Activated T-helper 9 cell treated with anti-CD3 and anti-CD28 coated beads, Interleukin-2, amount 50 U/mL, for 16 hours (primary cell): ENCODE data around the gene RNF217.
"Not testable (repeated sequence)": the region's sequence is repeated elsewhere in the genome, so short reads cannot be mapped to it uniquely, and the experiment has no call there.

Experiments used
- DNase-seq: peaks from one replicate; pipeline ENCODE4 v3.0.0-alpha.2; 2020; ENCODE audit warnings: low read depth

The RNF217 gene

DNA sequence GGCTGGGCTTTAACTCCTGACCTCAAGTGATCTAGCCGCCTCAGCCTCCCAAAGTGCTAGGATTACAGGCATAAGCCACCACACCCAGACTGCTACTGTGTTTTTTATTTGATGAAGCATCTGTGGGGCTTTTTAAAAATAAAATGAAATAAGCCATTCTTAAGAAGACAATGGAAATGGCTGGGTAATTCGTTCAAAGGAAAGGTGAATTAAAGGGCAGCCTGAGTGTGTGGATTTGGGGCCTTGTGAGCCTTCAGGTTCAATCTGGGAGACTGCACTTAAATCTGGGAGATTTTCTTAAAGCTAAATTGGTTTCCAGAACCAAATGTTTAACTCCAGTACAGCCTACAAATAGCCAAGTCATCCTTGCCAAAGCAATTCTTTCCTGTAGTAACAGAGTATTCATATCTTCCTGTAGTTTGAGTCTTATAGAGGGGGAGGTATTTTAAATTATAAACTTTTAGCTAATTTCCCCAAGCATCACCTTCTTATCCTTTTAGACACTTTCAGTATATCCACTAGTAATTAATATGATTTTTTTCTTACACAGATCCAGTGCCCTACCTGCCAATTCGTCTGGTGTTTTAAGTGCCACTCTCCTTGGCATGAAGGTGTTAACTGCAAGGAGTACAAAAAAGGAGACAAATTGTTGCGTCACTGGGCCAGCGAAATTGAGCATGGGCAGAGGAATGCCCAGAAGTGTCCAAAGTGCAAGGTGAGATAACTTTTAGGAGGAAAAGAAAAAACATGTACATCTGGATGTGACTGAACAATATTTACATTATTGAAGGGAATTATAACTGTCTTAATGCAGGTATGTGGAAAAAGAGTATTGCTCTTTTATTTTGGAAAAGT, 95.4 kb downstream of the RNF217 start:
- no peak for DNase-seq

DNA sequence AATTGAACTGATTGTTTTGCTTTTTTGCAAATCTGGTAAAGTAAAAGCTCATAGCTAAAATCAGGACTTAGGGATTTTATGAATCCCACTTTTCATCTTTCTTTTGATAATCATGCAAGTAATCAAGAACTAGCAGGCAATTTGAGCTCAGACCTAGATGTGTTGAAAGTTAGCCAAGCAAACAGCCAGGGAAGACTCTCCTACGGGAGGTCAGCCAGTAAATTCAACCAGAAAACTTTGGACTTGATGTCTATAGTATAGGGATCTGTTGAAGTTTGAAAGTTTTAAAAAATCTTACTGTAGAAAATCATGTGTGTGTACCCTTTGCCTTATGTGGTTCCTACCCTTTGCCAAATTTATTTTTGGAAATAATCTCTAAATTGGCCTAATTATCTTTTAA, 96.3 kb downstream of the RNF217 start:
- DNase-seq, result no peak

DNA sequence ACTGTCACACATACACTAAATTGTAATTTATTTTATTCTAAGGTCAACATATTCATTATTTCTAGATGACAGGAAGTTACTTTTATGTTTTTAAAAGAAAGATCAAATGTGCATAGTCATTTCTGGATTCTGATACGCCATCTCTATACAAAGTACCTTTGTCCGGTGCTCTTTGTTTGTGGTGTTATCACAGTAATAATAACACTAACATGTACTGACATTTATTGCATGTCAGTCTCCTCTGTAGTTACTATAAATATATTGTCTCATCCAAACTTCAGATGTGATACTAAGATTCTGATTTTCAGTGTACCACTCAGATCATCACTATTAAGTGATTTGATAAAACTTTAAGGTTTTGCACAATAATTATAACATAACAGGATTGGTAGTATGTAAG, 101.1 kb downstream of the RNF217 start:
- no peak for DNase-seq

DNA sequence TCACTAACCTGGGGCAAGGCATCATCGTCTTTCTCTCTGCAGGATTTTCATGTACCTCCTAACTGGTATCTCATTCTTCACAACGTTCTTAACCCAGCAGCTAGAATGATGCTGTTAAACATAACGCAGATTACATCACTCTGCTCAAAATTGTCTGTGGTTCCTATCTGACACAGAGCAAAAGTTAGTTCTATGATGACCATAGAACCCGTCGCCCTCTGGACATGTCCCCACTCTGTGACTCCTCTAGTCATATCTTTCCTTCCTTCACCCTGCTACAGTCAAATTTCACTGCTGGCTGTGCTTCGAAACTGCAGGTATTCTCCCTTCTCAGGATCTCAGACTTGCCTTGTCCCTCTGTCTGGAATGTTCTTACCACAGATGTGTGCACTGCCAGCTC, 103.9 kb downstream of the RNF217 start:
- DNase-seq, result no peak

DNA sequence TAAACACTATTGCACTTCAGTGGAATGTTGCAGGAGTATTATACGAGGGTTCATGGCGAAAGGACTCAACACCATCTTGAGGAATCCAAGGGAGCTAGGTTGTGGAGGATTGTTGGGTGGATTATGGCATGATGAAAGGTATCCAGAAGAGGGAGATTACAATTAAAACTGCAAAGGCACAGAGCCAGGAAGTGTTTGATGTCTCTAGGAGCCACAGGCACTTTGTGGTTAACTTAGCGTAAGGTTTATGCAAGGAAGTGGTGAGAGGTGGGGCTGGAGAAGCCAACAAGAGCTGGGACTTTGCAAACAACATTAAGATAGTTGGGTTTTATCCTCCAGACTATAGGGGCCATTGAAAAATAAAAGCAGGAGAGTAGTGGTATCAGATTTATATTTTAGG, 104.7 kb downstream of the RNF217 start:
- DNase-seq, result no peak

DNA sequence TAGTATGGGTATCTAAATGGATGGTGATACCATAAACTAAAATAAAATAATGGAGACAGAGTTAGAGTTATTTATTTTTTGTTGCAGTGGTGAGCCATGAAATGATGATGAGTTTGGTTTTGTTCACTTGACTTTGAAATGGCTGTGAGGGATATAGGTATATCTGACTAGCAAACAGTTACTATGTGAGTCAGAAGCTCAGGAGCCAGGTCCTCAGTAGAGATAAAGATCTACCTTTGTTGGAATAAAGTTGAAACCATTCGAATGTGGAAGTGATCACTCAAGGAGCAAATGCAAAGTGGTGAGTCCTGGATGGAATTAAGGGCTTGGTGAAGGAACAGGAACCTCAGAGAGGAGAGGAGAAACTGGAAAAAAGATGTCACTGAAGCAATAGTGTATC, 105.3 kb downstream of the RNF217 start:
- DNase-seq, result no peak

DNA sequence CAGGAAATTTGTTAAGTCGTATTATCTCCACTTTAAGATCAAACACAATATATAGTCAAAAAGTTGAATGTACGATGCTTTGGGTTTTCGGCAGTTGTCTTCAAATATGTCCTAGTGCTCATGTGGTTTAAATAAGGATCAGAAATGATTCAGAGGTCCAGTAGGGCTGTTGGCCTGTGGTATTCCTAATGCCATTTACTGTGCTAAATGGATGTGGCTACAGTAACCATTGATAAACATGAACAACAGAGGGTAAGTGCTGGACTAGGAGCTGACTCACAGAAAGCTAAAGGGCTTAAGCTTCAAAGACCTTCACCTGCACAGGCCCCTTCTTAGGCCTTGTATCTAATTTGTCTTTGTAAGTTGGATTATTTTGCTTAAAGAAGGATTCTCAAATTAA, 110.8 kb downstream of the RNF217 start:
- no peak for DNase-seq

DNA sequence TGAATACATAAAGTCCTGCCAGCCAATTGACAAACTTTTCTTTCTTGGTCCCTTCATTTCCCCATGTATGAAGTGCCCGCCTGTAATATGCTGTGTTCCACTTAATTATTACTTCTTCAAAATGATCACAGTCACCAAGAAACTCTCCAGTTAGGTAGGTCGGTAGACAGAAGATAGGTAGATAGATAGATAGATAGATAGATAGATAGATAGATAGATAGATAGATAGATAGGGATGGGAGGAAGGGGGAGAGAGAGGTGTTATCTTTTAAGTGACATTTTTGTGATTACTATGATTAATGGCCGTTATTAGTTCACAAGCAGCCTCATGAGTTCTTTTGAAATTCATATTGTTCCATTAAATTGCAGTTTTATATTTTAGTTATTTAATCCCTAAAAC, 111.9 kb downstream of the RNF217 start:
- no peak for DNase-seq

DNA sequence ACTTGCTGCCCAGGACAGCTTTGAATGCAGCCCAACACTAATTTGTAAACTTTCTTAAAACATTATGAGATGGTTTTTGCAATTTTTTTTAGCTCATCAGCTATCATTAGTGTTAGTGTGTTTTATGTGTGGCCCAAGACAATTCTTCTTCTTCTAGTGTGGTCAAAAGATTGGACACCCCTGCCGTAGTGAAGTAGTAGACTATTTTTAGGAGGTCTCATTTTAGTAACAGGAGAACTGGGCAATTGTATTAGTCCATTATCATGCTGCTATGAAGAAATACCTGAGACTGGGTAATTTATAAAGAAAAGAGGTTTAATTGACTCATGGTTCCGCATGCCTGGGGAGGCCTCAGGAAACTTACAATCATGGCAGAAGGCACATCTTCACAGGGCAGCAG, 112.8 kb downstream of the RNF217 start:
- not testable (repeated sequence) for DNase-seq

DNA sequence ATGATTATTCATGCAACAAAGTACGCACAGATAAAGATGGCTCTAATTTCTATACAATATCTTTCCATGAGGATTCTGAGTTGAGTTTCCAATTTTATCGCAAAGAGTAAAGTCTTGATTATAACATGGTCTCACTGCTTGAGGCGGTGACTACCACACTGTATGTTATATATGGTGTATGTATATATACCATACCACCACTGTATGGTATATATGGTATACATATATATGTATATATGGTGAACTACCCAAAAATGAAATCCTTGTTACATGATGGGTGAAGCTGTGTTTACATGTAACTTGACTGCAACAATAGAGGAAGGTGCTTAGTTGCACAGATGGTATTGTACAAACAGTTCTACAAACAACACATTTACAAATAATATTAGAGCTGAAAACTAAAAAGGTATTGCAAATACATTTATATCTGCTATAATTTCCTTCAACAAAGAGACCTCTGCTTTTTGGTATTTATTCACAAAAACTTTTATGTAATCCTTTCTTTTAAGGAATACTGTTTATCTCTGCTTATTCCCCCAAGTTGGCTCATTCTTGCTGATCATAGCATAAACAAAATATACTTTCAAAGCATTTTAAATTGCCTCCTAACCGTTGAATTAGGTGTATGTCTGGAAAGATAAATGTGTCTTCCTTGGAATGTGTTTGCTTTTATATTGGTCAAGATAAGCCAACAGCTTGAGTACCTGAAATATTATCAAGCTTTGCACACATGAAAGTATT, 113.7 kb downstream of the RNF217 start:
- DNase-seq, result no peak

DNA sequence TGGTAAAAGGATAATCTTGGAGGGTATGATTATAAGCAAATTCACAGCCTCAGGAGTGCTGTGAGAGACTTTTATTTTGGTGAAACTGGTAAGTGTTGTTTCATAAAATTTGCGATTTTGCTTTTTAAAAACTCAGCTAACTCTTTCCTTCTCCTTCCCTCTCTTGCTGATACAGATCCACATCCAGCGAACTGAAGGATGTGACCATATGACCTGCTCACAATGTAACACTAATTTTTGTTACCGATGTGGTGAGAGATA, 114.2 kb downstream of the RNF217 start:
- DNase-seq, result no peak

DNA sequence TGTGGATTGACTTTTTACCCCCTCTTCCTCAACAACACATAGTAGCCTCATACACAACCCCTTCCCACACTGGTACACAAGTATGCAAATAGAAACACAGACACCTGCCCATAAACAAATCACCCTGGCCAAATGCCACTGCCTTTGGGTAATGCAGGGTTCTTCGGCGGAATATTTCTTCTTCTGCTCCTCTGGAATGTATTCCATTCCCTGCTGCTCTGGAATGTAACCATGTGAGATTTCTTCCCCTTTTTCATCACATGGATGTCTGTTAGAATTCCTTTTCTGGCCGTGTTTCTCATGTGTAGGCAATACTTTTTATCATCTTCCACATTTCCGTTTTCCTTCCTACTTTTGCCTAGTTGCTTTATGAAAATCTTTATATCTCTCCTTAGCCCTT, 115.2 kb downstream of the RNF217 start:
- DNase-seq, result no peak

DNA sequence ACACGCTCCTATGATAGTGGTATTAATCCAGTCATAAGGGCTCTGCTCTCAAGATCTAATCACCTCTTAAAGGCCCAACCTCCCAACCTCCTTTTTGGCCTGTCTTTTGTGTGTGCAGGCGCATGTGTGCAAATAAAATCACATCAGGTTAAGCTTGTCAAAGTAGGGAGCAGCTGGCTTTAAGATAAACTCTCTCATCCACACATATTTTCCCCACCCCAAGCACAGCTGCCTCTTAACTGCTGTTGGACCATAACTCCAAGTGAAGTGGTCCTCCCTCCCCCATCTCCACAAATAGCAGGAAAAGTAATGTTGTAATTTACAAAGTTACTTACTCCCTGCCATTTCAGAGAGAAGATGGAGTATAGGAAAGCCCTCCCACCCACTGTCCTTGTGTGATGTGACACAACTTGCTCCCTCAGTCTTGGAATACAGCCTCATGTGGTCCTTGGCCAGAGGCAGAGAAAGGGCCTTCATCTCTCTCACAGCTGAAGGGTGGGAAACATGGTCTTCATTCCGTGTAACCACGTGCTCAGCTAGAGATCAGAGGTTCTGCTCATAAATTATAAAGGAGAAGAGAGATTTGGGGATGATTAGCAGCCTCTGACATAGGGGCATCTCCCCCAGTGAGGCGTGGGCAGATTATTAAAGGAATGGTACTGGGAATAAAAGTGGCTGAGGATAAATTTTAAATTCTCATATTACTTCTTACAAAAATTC, 116.5 kb downstream of the RNF217 start:
- no peak for DNase-seq

DNA sequence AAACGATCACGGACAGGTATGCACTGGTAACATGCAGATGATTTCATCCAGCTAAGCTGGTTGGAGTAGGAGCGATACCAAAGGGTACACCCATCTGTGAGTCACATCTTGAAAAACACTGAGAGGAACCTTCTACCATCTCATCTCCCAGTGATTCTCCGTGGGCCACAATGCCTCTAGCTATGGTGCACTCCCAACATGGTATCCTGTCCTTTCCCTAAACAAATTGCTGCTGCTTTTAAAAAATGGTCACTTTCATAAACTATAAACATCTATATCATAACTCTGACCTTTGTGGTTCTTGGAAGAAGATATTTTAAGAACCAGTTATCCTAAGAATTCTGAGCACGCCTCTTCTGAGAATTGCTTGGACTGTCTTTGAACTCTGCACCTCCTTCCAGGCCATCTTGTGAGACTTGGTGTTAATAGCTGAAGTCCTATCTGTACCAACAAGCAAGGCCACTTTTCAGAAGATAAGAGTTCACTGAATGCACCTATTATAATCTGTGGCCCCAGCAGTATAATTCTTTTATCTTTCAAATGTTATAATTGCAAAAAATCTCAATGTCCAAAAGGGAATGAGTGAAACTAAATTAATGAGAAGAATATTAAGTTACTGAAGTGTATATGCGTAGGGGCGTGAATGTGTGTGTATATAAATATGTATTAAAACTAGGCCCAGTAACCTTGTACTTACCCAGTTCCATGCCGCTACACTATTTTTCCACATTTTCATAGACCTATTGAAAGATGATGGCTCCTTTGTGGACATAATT, 120.9 kb downstream of the RNF217 start:
- no peak for DNase-seq

DNA sequence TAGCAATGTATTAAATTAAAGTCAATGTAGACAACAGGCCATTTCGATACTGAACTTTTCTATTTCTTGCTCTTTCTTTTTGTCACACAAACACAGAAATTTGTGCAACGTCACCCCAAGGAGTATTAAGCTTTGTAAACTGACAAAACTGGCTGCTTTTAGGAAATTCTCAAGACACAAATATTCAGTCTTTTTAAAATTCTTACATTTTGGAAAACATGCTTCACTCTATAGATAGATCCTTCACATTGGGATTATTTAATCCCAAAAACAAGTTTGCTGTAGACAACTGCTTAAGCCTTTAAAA, 121.4 kb downstream of the RNF217 start:
- DNase-seq, result no peak

DNA sequence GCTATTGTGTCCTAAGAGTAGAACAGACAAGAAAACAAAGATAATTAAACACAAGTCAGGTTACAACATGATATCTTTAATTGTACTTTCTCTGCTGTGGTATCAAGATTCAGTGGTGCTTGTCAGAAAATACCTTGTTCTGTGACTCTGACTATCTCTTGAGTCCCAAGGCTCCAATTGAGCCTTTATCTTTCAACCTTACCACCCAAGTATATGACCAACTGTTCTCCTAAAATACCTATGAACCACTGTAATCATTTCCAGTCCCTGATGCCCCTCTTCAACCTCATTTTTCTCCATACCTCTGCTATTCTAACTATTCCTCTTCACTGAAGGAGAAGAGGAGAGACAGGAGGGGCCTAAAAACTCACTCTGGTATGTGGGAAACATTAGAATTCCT, 124.5 kb downstream of the RNF217 start:
- DNase-seq, result no peak

DNA sequence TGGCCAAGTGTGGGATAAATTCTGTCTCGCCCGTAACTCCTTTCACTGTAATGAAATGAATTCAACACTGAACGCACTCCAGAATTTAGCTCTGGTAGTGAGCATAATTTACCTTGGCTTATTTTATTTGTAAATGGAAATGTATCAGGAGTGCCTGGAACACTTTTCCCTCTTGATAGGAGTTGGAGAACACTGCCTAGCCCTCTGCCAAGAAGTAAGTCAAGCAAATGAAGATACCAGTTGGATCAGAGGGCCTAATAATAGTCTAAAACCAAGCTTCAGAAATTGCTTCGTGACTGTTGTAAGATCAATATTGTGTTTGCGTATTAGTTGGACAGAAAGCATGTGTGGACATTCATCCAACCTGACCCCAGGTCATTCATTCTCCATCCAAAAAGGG, 126.7 kb downstream of the RNF217 start:
- DNase-seq, result no peak

DNA sequence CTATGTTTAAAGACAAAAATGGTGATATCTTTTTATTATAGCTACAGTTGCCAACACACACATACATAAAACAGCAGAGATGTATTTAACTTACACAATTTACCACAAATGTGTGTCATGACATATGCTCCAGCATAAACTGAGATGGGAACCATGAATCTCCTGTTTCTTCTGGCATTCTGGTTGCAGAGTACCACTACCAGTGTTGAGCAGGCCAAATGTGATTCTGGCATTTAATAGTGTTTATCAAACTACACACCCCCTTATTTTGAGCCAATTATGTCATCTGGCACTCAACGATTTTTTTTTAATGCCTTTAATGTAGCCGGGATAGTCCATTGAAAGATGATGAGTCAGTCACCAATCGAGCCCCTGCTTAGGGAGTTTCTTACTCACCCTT, 132.3 kb downstream of the RNF217 start:
- DNase-seq, result no peak

DNA sequence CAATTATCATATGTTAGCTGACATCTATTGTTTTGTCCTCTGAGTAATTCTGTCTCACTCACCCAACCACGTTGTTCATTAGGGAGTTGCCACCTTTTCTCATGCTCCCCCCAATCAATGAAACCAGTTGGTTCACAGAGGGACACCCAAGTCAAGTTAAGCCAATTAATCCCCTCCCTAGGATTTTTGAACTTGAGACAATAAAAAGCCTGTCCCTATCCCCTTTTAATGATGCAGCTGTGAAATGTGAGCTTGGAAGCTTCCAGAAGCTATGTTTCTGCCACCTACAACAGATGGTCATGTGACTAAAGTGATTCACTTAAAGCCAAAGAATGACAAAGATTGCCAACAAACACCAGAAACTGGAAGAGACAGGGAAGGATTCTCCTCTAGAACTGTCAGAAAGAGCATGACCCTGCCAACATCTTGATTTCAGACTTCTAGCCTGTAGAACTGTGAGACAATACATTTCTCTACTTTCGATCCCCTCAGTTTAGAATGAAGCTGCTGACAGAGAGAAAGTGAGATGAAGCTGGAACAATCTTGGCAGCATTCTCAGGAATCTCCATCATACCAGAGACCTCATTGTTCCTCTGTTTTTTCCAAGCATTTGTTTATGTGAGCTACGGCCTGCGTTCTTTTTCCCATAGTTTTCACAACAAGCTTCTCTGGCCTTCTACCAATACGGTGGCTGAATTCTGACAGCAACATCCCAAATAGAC, 133.5 kb downstream of the RNF217 start:
- no peak for DNase-seq

DNA sequence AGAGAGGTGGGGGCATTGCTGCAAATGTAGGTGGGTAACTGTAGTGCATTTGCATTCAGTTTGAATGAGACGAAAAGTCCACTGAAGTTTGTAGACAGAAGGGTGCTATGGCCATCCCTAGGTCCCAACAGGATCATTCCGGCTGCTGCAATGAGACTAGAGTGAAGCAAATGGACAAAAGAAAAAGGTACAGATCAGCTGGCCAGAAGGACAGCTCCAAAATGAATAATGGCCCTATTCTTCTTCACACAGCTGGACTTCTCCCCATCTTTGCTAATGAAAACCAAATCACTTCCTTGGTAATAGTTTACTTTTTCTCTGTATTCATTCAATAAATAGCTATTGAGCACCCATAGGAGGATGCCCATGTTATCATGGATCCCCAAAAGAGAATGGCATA, 134.9 kb downstream of the RNF217 start:
- DNase-seq, result no peak

DNA sequence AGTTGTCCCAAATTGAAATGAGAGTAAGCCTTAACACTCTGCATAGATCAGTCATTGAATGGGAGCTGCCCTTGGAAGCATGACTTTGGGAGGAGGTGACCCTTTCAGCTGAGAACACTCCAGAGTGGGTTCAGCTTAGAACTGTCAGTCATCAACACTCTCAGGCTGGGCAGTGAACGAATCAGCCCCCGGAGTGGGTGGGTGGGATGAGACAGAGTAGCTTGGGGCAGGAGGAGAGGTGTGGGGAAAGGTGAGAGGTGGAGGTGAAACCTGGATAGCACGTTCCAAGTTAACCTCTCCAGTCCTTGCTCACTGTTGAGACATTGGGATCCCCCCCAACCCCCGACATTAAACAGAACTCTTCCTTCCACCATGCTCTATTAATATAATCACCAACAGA, 136.0 kb downstream of the RNF217 start:
- DNase-seq, result no peak
